HCT116 (cell line): Measurements from ENCODE around the gene CCDC187. TPM values are rescaled to one million over a fixed set of nuclear protein-coding genes. Genes with fewer than 3 reads are reported as not detected.

Experiments used
- ATAC-seq: fragments of 200-7000 bp; cut with Tn5 transposase; 2 replicates; pipeline ENCODE4 v1.9.1; 2020; ENCODE audit warnings: mild to moderate bottlenecking, moderate library complexity
- BruUV-seq: library from RNA; stranded (reverse); fragments of 400-500 nt; replicated peaks from 2 replicates; lab custom pipeline; 2021; lab: Mats Ljungman, UMichigan
- CTCF ChIA-PET: fragments of 300-600 bp; sonication (Branson Sonifier 250); formaldehyde crosslinking; loops from one replicate; lab custom pipeline; 2021; ENCODE audit warnings: antibody characterized with exemption; lab: Charles Lee
- POLR2A ChIA-PET: fragments of 300-600, 350-600 bp; sonication (Branson Sonifier 250); formaldehyde crosslinking; loops from one replicate; lab custom pipeline; 2021; ENCODE audit warnings: antibody characterized with exemption; lab: Charles Lee
- RAD21 ChIA-PET, 2 experiments: fragments of 300-600 bp; sonication (Branson Sonifier 250); formaldehyde crosslinking; loops; one replicate each; lab custom pipeline; 2023; ENCODE audit warnings: low total read pairs in 2 of 2; ENCODE audit not compliant: uncharacterized antibody in 2 of 2, unreplicated experiment in 2 of 2, low non-redundant PET in 1 of 2; lab: Charles Lee
- DNase-seq: peaks from one replicate; pipeline ENCODE4 v3.0.0-alpha.2; 2010; ENCODE audit warnings: low read depth, low spot score
- H2AFZ ChIP-seq: fragments of 200-600 bp; shearing (Covaris generic), sonication (generic); 2 replicates; pipeline ENCODE4 v1.6.1; 2017; ENCODE audit warnings: low read depth, mixed run types, mixed read lengths, antibody characterized with exemption, low read length; ENCODE audit not compliant: poor library complexity, severe bottlenecking
- H3K27ac ChIP-seq: 2 replicates; pipeline ENCODE4 v1.5.1; 2012; ENCODE audit warnings: low read depth, low read length
- H3K27me3 ChIP-seq: fragments of 200-600 bp; sonication (generic); 2 replicates; pipeline ENCODE4 v1.6.1; 2016; ENCODE audit warnings: mixed run types, low read length, mixed read lengths; ENCODE audit not compliant: insufficient read depth
- H3K36me3 ChIP-seq, 2 experiments: fragments of 200-500 bp in 1 of 2; fragments of 200-600 bp in 1 of 2; sonication (Bioruptor generic) in 1 of 2; sonication (generic) in 1 of 2; 2 replicates each; pipeline versions ENCODE4 v1.5.1 to v1.6.1; 2014 to 2016; ENCODE audit warnings: low read length in 2 of 2, inconsistent platforms in 1 of 2, mixed read lengths in 1 of 2, mixed run types in 1 of 2; ENCODE audit not compliant: insufficient read depth in 2 of 2, control insufficient read depth in 1 of 2
- H3K4me1 ChIP-seq, 2 experiments: fragments of 200-600 bp in 1 of 2; sonication (generic) in 1 of 2; 2 replicates each; pipeline versions ENCODE4 v1.5.1 to v1.6.1; 2012 to 2017; ENCODE audit warnings: low read length in 2 of 2, inconsistent platforms in 1 of 2, mild to moderate bottlenecking in 1 of 2, mixed read lengths in 1 of 2, mixed run types in 1 of 2, moderate library complexity in 1 of 2; ENCODE audit not compliant: insufficient read depth in 2 of 2, control insufficient read depth in 1 of 2
- H3K4me2 ChIP-seq: fragments of 200-600 bp; sonication (generic); 2 replicates; pipeline ENCODE4 v1.6.1; 2017; ENCODE audit warnings: mixed run types, low read length, mixed read lengths
- H3K4me3 ChIP-seq, 2 experiments: fragments of 200-600 bp in 1 of 2; sonication (generic) in 1 of 2; replicated peaks in 1 of 2; 2 replicates each; pipeline ENCODE4 v1.5.1; 2011 to 2016; ENCODE audit warnings: low read length in 2 of 2, control low read depth in 1 of 2, low read depth in 1 of 2, mild to moderate bottlenecking in 1 of 2, mixed read lengths in 1 of 2, mixed run types in 1 of 2
- H3K79me2 ChIP-seq: fragments of 200-600 bp; sonication (generic); 2 replicates; pipeline ENCODE4 v1.6.1; 2017; ENCODE audit warnings: mild to moderate bottlenecking, mixed run types, low read length, moderate library complexity, mixed read lengths; ENCODE audit not compliant: insufficient read depth
- H3K9ac ChIP-seq: fragments of 200-600 bp; sonication (generic); 2 replicates; pipeline ENCODE4 v1.6.1; 2016; ENCODE audit warnings: low read length, mixed read lengths
- H3K9me2 ChIP-seq: fragments of 200-600 bp; sonication (generic), shearing (Covaris generic); 2 replicates; pipeline ENCODE4 v1.6.1; 2017; ENCODE audit warnings: mixed run types, mild to moderate bottlenecking, moderate library complexity; ENCODE audit not compliant: insufficient read depth
- H3K9me3 ChIP-seq, 2 experiments: fragments of 200-500 bp in 1 of 2; fragments of 200-600 bp in 1 of 2; sonication (Bioruptor generic) in 1 of 2; sonication (generic) in 1 of 2; 2 replicates each; pipeline ENCODE4 v1.6.1; 2014 to 2017; ENCODE audit warnings: low read length in 2 of 2, mixed read lengths in 2 of 2, inconsistent platforms in 1 of 2, low read depth in 1 of 2, mild to moderate bottlenecking in 1 of 2, mixed run types in 1 of 2, moderate library complexity in 1 of 2; ENCODE audit not compliant: control insufficient read depth in 1 of 2, insufficient read depth in 1 of 2
- H4K20me1 ChIP-seq: fragments of 200-600 bp; sonication (generic), shearing (Covaris generic); 2 replicates; pipeline ENCODE4 v1.6.1; 2017; ENCODE audit warnings: mixed run types, mild to moderate bottlenecking, moderate library complexity; ENCODE audit not compliant: insufficient read depth
- ATF3 ChIP-seq: IDR thresholded peaks from 2 replicates; pipeline ENCODE4 v1.6.1; 2012
- CEBPB ChIP-seq: IDR thresholded peaks from 2 replicates; pipeline ENCODE4 v1.6.1; 2012; ENCODE audit warnings: low read depth
- FOSL1 ChIP-seq: IDR thresholded peaks from 2 replicates; pipeline ENCODE4 v1.6.1; 2012; ENCODE audit warnings: low read depth
- JUND ChIP-seq: IDR thresholded peaks from 2 replicates; pipeline ENCODE4 v1.6.1; 2012
- POLR2A ChIP-seq: IDR thresholded peaks from 2 replicates; pipeline ENCODE4 v1.7.0; 2011; ENCODE audit warnings: borderline replicate concordance; ENCODE audit not compliant: insufficient read depth, insufficient read length; ENCODE audit errors: extremely low read depth
- RAD21 ChIP-seq: IDR thresholded peaks from 2 replicates; pipeline ENCODE4 v1.6.1; 2012; ENCODE audit warnings: low read depth, mild to moderate bottlenecking
- REST ChIP-seq: IDR thresholded peaks from 2 replicates; pipeline ENCODE4 v1.6.1; 2012; ENCODE audit warnings: low read depth
- SIN3A ChIP-seq: IDR thresholded peaks from 2 replicates; pipeline ENCODE4 v1.6.1; 2012; ENCODE audit warnings: low read depth
- SP1 ChIP-seq: IDR thresholded peaks from 2 replicates; pipeline ENCODE4 v1.6.1; 2012; ENCODE audit warnings: low read depth
- ZFX ChIP-seq: fragments of 450-650 bp; IDR thresholded peaks from 2 replicates; pipeline ENCODE4 v1.6.1; 2017
- ZNF274 ChIP-seq: fragments of 200-500 bp; sonication (Bioruptor generic); IDR thresholded peaks from 2 replicates; pipeline ENCODE4 v1.6.1; 2014; ENCODE audit warnings: mild to moderate bottlenecking, low read depth, low read length, inconsistent platforms
- intact Hi-C: fragments of 100-400 bp; cut with micrococcal nuclease; formaldehyde crosslinking; loops from 2 replicates; pipeline ENCODE4 v1.10.0; 2022
- total RNA-seq: library from RNA; stranded (reverse); gene quantifications from one replicate; pipeline ENCODE4 v1.2.1, GENCODE V29; 2021; ENCODE audit not compliant: unreplicated experiment

CCDC187 gene
- total RNA-seq, 1 experiment from 2014 or later = 4.6 TPM

GRCh38 chr9:136260936-136261472 is 42.9 kb downstream of the CCDC187 start:
- Histone ChIP-seq H3K79me2 (no peaks in the 10 kb centered on the region), H3K4me2 (no peak overlapping the region), H3K27me3 (no peaks in the 10 kb centered on the region), H3K4me1 (peaks cover 1 to 6% of the 10 kb centered on the region in 2 experiments; a peak in 3 of 4 replicates), H3K27ac (no peak overlapping the region), H3K4me3 (no peak overlapping the region), H3K9me3 (no peaks in the 10 kb centered on the region), H4K20me1 (no peaks in the 10 kb centered on the region), H2AFZ (no peak overlapping the region), H3K36me3 (no peaks in the 10 kb centered on the region), H3K9me2 (no peaks in the 10 kb centered on the region), H3K9ac (no peak overlapping the region)
- no peak for ATAC-seq
- no peak for DNase-seq
- TF ChIP-seq RAD21 (no peak), REST (no peak), ATF3 (no peak), SP1 (no peak), ZFX (no peak)
- ChIA-PET POLR2A (no interaction called here), CTCF (interaction anchor here (1.2 kb wide), 1 partner anchor 12 kb away, joined by 3 read pairs; no protein-coding TSS in a partner anchor), RAD21 (no interaction called here)
- intact Hi-C loops = no loop called here
- no TSS peak for BruUV-seq

GRCh38 chr9:136260521-136260920 is 43.4 kb downstream of the CCDC187 start:
- no peaks in the 10 kb centered on the region for H3K36me3 ChIP-seq
- no peak for DNase-seq
- ChIA-PET RAD21 (no interaction called here), CTCF (interaction anchor here (1.2 kb wide), 1 partner anchor 12 kb away, joined by 3 read pairs; no protein-coding TSS in a partner anchor), POLR2A (no interaction called here)
- no peak overlapping the region for H3K4me3 ChIP-seq
- no peak for ATAC-seq
- no peaks in the 10 kb centered on the region for H3K27me3 ChIP-seq
- no peak overlapping the region for H2AFZ ChIP-seq
- intact Hi-C loops = no loop called here
- H3K27ac ChIP-seq = no peak overlapping the region
- H3K4me2 ChIP-seq = no peak overlapping the region
- H4K20me1 ChIP-seq = no peaks in the 10 kb centered on the region
- no TSS peak for BruUV-seq
- no peak overlapping the region for H3K9ac ChIP-seq
- no peaks in the 10 kb centered on the region for H3K79me2 ChIP-seq
- H3K9me3 ChIP-seq = no peaks in the 10 kb centered on the region
- no peaks in the 10 kb centered on the region for H3K9me2 ChIP-seq
- peaks cover 4 to 11% of the 10 kb centered on the region in 2 experiments; a peak in 3 of 4 replicates for H3K4me1 ChIP-seq
- TF ChIP-seq CEBPB = no peak
- no peak for TF ChIP-seq ZFX
- no peak for TF ChIP-seq ATF3
- no peak for TF ChIP-seq JUND
- no peak for TF ChIP-seq POLR2A
- TF ChIP-seq ZNF274 = no peak
- TF ChIP-seq FOSL1 = no peak
- TF ChIP-seq SIN3A = no peak
- TF ChIP-seq REST = no peak
